ENCODE measurements around the gene TESK2. TPM values are rescaled to one million over a fixed set of nuclear protein-coding genes. Genes with fewer than 3 reads are reported as not detected.
A peak's percentile ranks its signal among the peaks of the same experiment; 100 is the strongest.
"Not testable (repeated sequence)": the region's sequence is repeated elsewhere in the genome, so short reads cannot be mapped to it uniquely, and the experiment has no call there.

Gene TESK2
- total RNA-seq, 1 donor from 2014 or later, result 6.0 TPM

GRCh38 chr1:45473302-45473701 is 17.7 kb downstream of the TESK2 start:
- DNase-seq (ENCODE audit: low spot score), result no peak

GRCh38 chr1:45470306-45470798 is 20.6 kb downstream of the TESK2 start:
- no peak for DNase-seq (ENCODE audit: low spot score)

- not testable (repeated sequence) for DNase-seq (ENCODE audit: low spot score)
Observed at GRCh38 chr1:45467353-45467752, 23.6 kb downstream of the TESK2 start.

- DNase-seq (ENCODE audit: low spot score), result no peak
Observed at GRCh38 chr1:45465277-45465676, 25.7 kb downstream of the TESK2 start.

- no peak for DNase-seq (ENCODE audit: low spot score)
Observed at GRCh38 chr1:45458894-45459293, 32.1 kb downstream of the TESK2 start.

GRCh38 chr1:45456531-45456930 is 34.4 kb downstream of the TESK2 start:
- no peak for DNase-seq (ENCODE audit: low spot score)

GRCh38 chr1:45455162-45455561 is 35.8 kb downstream of the TESK2 start:
- DNase-seq (ENCODE audit: low spot score), result no peak

- DNase-seq (ENCODE audit: low spot score), result no peak
Observed at GRCh38 chr1:45454464-45454863, 36.5 kb downstream of the TESK2 start.

- no peak for DNase-seq (ENCODE audit: low spot score)
Observed at GRCh38 chr1:45452503-45452902, 38.5 kb downstream of the TESK2 start.

- DNase-seq (ENCODE audit: low spot score), result no peak
Observed at GRCh38 chr1:45448357-45448756, 42.6 kb downstream of the TESK2 start.

- DNase-seq (ENCODE audit: low spot score), result no peak
Observed at GRCh38 chr1:45446950-45447672, 43.9 kb downstream of the TESK2 start.

- DNase-seq (ENCODE audit: low spot score), result no peak
Observed at GRCh38 chr1:45446530-45446929, 44.4 kb downstream of the TESK2 start.

- no peak for DNase-seq (ENCODE audit: low spot score)
Observed at GRCh38 chr1:45444609-45445131, 46.3 kb downstream of the TESK2 start.

- no peak for DNase-seq (ENCODE audit: low spot score)
Observed at GRCh38 chr1:45443580-45444446, 47.1 kb downstream of the TESK2 start.

- peak; percentile 11 for DNase-seq (ENCODE audit: low spot score)
Observed at GRCh38 chr1:45442272-45442671, 48.7 kb downstream of the TESK2 start.

- DNase-seq (ENCODE audit: low spot score), result no peak
Observed at GRCh38 chr1:45437323-45437722, 53.6 kb downstream of the TESK2 start.

GRCh38 chr1:45430490-45430889 is 60.5 kb downstream of the TESK2 start:
- DNase-seq (ENCODE audit: low spot score), result no peak

GRCh38 chr1:45429561-45430159 is 61.3 kb downstream of the TESK2 start:
- no peak for DNase-seq (ENCODE audit: low spot score)

- DNase-seq (ENCODE audit: low spot score), result no peak
Observed at GRCh38 chr1:45423906-45424678, 66.9 kb downstream of the TESK2 start.

GRCh38 chr1:45421935-45422334 is 69.0 kb downstream of the TESK2 start:
- DNase-seq (ENCODE audit: low spot score), result no peak

- no peak for DNase-seq (ENCODE audit: low spot score)
Observed at GRCh38 chr1:45414746-45415145, 76.2 kb downstream of the TESK2 start.
